ENCODE results near the gene ETS1.

Gene ETS1

DNA sequence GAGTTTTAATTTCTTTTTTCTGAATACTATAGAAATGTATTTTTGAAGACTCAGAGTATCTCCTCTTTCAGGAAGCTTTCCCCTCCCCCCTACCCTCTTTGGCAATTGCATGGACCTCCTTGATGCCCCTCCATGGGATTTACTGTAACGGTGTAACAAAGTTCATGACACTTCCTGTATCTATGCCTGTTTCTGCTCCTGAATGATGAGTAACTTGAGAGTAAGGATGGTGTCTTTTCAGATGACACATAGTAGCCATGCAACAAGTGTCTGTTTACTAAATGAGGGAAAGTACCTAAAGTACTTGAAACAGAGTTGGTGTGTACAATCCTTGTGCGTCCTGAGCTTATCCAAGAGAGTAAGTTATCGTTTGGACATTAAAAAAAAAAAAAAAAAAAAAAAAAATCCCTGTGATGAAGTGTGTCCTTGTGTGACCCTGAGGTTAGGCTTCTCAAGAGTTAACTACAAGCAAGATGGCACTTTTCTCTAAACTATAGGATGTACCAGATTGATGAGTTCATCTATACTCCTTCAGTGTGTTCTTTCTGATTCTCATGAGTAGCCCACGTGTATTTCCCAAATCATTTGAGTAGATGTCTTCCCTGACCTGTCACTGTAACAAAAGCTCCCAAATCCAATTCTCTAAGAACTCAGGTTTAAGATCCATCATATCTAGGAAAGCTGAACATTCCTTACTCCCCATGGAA, 7.4 kb downstream of the ETS1 start:
- TF ChIP-seq, protein P1, sequence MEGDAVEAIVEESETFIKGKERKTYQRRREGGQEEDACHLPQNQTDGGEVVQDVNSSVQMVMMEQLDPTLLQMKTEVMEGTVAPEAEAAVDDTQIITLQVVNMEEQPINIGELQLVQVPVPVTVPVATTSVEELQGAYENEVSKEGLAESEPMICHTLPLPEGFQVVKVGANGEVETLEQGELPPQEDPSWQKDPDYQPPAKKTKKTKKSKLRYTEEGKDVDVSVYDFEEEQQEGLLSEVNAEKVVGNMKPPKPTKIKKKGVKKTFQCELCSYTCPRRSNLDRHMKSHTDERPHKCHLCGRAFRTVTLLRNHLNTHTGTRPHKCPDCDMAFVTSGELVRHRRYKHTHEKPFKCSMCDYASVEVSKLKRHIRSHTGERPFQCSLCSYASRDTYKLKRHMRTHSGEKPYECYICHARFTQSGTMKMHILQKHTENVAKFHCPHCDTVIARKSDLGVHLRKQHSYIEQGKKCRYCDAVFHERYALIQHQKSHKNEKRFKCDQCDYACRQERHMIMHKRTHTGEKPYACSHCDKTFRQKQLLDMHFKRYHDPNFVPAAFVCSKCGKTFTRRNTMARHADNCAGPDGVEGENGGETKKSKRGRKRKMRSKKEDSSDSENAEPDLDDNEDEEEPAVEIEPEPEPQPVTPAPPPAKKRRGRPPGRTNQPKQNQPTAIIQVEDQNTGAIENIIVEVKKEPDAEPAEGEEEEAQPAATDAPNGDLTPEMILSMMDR (IDR thresholded peaks at IDR 0.05; ENCODE audit: borderline replicate concordance, insufficient read depth, low read depth, low read length): no peak
- H3K4me3 ChIP-seq (ENCODE audit: low read depth, low read length): no peak overlapping the region

DNA sequence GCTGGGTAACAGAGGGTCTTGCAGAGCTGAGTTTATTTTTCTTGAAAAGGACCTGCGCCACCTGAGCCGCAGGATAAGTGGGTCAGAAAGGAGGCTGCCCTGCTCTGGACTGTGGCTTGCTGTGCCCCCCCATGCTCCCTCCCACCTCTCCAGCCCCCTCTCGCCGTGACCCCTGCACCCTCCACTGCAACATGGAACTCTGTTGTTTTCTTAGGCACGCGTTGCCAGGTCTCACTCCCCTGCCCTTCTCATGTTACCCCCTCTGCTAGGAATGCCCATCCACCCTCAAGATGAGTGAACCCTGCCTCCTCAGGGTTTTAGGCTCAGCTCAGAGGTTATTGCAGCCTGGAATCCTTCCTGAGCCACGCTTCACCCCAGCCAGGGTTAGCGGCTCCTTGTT, 10.8 kb downstream of the ETS1 start:
- TF ChIP-seq, protein P1 (IDR thresholded peaks at IDR 0.05; ENCODE audit: borderline replicate concordance, insufficient read depth, low read depth, low read length): no peak
- no peak overlapping the region for H3K4me3 ChIP-seq (ENCODE audit: low read depth, low read length)

DNA sequence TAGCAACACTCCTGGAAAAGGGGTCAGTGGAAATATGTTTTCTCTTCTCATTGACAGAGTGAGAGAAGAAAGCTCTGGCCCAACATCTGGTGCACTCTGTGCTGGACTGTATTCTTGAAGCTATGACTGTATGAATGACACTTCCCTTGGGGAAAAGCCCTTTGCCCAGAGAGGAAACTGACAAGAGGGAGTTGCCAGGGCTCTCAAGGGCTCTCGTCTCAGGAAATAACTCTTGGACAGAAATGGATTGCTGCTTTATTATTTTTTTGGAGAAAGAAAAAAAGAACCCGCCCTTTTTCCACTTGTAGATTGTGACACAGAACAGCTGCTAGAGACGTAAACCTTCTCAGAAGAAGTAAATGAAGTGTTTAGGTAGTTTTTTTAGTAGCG, 11.4 kb downstream of the ETS1 start:
- TF ChIP-seq, protein P1 (IDR thresholded peaks at IDR 0.05; ENCODE audit: borderline replicate concordance, insufficient read depth, low read depth, low read length): no peak
- no peak overlapping the region for H3K4me3 ChIP-seq (ENCODE audit: low read depth, low read length)

DNA sequence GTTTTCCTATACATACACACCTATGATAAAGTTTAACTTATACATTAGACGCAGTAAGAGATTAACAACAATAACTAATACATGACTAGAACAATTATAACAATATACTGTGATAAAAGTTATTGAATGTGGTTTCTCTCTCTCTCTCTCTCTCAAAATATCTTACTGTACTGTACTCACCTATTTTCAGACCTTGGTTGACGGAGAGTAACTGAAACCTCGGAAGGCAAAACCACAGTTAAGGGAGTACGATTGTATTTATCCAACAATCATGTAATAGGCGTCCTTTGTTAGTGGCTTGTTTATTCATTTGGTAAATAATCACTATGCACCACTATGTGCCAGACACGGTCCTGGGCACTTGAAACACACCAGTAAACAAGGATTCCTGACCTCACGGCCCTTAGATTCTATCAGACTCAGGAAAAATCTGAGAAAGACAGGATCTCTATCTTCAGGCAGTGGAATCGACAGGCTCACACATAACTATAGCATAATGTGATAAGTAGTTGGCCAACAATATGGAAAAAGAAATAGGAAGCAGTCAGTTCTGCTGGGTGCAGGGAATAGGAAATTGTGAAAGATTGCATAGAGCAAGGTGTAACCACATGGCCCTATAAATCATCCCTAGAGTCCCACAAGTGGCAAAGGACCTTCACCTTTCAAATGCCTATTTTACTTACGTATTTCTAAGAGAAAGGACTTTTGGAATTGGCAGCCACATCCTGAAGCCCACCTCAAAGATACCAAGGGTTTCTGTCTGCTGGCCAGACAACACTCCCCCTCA, 12.0 kb downstream of the ETS1 start:
- TF ChIP-seq, protein P1 (IDR thresholded peaks at IDR 0.05; ENCODE audit: borderline replicate concordance, insufficient read depth, low read depth, low read length): no peak
- no peak overlapping the region for H3K4me3 ChIP-seq (ENCODE audit: low read depth, low read length)

DNA sequence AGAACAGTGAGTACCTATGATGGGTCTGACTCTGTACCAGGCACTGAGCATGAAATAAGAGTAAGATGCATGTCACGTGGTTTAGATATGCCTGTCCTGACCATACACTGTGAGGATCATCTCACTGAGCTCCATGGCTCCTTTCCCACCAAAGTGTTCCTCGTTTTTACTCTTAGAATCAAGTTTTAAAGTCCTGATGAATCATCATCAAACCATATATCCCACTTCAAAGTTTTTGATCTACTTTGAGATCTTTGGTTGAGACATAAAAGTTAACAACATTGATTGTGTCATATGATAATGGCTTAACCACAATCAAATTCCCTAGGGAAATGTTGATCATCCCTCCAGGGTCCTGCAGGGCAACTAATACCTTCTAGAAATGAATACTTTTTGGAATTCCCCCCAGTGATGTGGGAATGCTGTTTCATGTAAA, 12.8 kb downstream of the ETS1 start:
- no peak overlapping the region for H3K4me3 ChIP-seq (ENCODE audit: low read depth, low read length)
- TF ChIP-seq, protein P1 (IDR thresholded peaks at IDR 0.05; ENCODE audit: borderline replicate concordance, insufficient read depth, low read depth, low read length): no peak

DNA sequence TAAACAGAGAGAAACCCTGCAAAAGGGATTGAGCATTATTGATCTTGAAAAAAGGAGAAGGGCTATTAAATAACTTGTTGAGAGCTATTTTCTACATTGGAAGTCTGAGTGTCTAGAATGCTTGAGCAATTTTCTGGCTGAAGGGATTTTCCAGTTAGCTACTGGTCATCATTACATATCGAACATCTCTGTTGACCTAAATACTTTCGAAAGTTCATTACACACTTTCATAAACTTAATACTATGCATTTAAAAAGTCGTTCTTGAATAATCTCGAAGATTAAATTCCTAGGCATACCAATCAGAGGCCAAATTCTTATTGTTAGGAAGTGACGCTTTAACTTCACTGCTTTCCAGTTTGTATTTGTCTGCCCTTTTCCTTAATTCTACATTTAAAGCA, 13.7 kb downstream of the ETS1 start:
- TF ChIP-seq, protein P1 (IDR thresholded peaks at IDR 0.05; ENCODE audit: borderline replicate concordance, insufficient read depth, low read depth, low read length): no peak
- no peak overlapping the region for H3K4me3 ChIP-seq (ENCODE audit: low read depth, low read length)

DNA sequence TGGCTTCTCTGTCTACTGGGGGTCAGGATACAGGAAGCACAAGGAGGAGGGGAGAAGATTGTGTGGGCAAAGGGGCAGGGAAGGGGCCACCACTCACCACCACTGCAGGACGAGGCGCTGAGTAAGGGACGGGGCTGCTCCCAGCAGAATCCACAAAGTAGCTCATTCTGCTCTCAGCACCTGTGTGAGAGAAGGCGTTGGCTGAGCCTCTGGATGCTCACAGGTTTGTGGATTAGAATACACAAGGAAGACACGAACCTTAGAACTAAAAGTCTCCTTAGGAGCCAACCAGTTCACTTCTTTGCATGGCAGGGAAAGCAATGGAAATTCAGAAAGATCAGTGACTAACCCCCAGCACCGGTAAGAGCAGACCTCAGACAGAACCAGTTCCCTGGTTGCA, 14.4 kb downstream of the ETS1 start:
- TF ChIP-seq, protein P1 (IDR thresholded peaks at IDR 0.05; ENCODE audit: borderline replicate concordance, insufficient read depth, low read depth, low read length): no peak
- H3K4me3 ChIP-seq (ENCODE audit: low read depth, low read length): no peak overlapping the region

All from GM12875 (cell line).